PFSK-1 (cell line): ENCODE data around the gene NFAT5.

Experiments
- FOXP2 ChIP-seq: optimal IDR thresholded peaks from 2 replicates; pipeline ENCODE3; 2011; ENCODE audit warnings: borderline replicate concordance, control low read depth, inconsistent platforms; ENCODE audit not compliant: insufficient read depth; ENCODE audit errors: extremely low read length, extremely low read depth
- POLR2AphosphoS5 ChIP-seq: IDR thresholded peaks from 2 replicates; pipeline ENCODE4 v1.6.1; 2012; ENCODE audit warnings: low read depth, mild to moderate bottlenecking, control low read depth, low read length, moderate library complexity
- REST ChIP-seq, 2 experiments: IDR thresholded peaks; 2 replicates each; pipeline versions ENCODE4 v1.6.1 to v1.8.0; 2011 to 2012; ENCODE audit warnings: low read depth in 2 of 2, low read length in 2 of 2, control low read depth in 1 of 2, inconsistent platforms in 1 of 2, mild to moderate bottlenecking in 1 of 2, moderate library complexity in 1 of 2; ENCODE audit not compliant: insufficient read depth in 1 of 2
- SIN3A ChIP-seq: IDR thresholded peaks from 2 replicates; pipeline ENCODE4 v1.6.1; 2012; ENCODE audit warnings: mild to moderate bottlenecking, low read length, moderate library complexity, borderline replicate concordance; ENCODE audit not compliant: insufficient read depth
- TAF1 ChIP-seq: IDR thresholded peaks from 2 replicates; pipeline ENCODE4 v1.6.1; 2012; ENCODE audit warnings: low read length, control low read depth, borderline replicate concordance; ENCODE audit not compliant: insufficient read depth

NFAT5 gene

GRCh38 chr16:69747115-69747514, 181.3 kb downstream of the NFAT5 start:
- TF ChIP-seq FOXP2 (no peak), POLR2AphosphoS5 (no peak), SIN3A (no peak), REST (IDR thresholded peaks at IDR 0.05; ENCODE audit: insufficient read depth in 1 of 2, low read depth in 2 of 2, low read length in 2 of 2) (no peak), TAF1 (no peak)

GRCh38 chr16:69748694-69749345, 183.1 kb downstream of the NFAT5 start:
- TF ChIP-seq POLR2AphosphoS5 (no peak), REST (IDR thresholded peaks at IDR 0.05; ENCODE audit: insufficient read depth in 1 of 2, low read depth in 2 of 2, low read length in 2 of 2) (no peak), TAF1 (no peak), FOXP2 (no peak), SIN3A (no peak)

- no peak for TF ChIP-seq SIN3A
- TF ChIP-seq POLR2AphosphoS5 = no peak
- no peak for TF ChIP-seq FOXP2
- no peak for TF ChIP-seq TAF1
These were observed 188.3 kb downstream of the NFAT5 start for GRCh38 chr16:69754143-69754468.
